Testis (tissue), 2 donors: Measurements from ENCODE around the gene GALNT11.

Experiments used
- CTCF ChIP-seq, 3 experiments: fragments of 450-650 bp in 2 of 3; fragments of 200-600 bp in 1 of 3; sonication (generic) in 1 of 3; IDR thresholded peaks; one replicate each; pipeline ENCODE4 v1.5.1; 2016 to 2019; ENCODE audit warnings: antibody characterized with exemption in 3 of 3, mild to moderate bottlenecking in 2 of 3, moderate library complexity in 1 of 3
- POLR2A ChIP-seq: fragments of 450-650 bp; IDR thresholded peaks from one replicate; pipeline ENCODE4 v1.6.1; 2017; ENCODE audit warnings: antibody characterized with exemption, mild to moderate bottlenecking, moderate library complexity

GRCh38 chr7:152129682-152130081 lies 104.2 kb downstream of the GALNT11 start:
- TF ChIP-seq CTCF (IDR thresholded peaks at IDR 0.05) (no peak), POLR2A (no peak)
